Adrenal gland (tissue), 12 donors: ENCODE data around the gene LHPP. TPM values are rescaled to one million over a fixed set of nuclear protein-coding genes. Genes with fewer than 3 reads are reported as not detected.

Experiments
- DNase-seq, 7 donors: peaks; one replicate each; pipeline ENCODE4 v3.0.0-alpha.2; 2019 to 2020
- H3K27ac ChIP-seq, 5 donors: fragments of 200-600 bp; sonication (generic) in 4 of 5; 1 replicate in 3 of 5; 2 replicates in 2 of 5; pipeline versions ENCODE4 v1.5.1 to v1.8.0; 2016 to 2020; ENCODE audit warnings: mild to moderate bottlenecking in 1 of 5
- H3K27me3 ChIP-seq: fragments of 200-600 bp; 2 replicates; pipeline ENCODE4 v1.8.0; 2021
- H3K36me3 ChIP-seq, 2 donors: fragments of 200-600 bp; replicated peaks in 1 of 2; 1 replicate in 1 of 2; 2 replicates in 1 of 2; pipeline versions ENCODE4 v1.5.1 to v1.8.0; 2018 to 2022
- H3K4me1 ChIP-seq, 2 donors: fragments of 200-600 bp; replicated peaks in 1 of 2; 1 replicate in 1 of 2; 2 replicates in 1 of 2; pipeline versions ENCODE4 v1.5.1 to v1.8.0; 2018 to 2021
- H3K4me3 ChIP-seq, 4 donors: fragments of 200-600 bp; sonication (generic) in 3 of 4; one replicate each; pipeline ENCODE4 v1.5.1; 2016 to 2018
- H3K9me3 ChIP-seq, 3 donors: fragments of 200-600 bp; sonication (generic) in 1 of 3; replicated peaks in 1 of 3; 1 replicate in 2 of 3; 2 replicates in 1 of 3; pipeline versions ENCODE4 v1.5.1 to v1.8.0; 2016 to 2021
- POLR2A ChIP-seq, 2 donors: fragments of 450-650 bp; IDR thresholded peaks; one replicate each; pipeline ENCODE4 v1.6.1; 2017; ENCODE audit warnings: antibody characterized with exemption in 2 of 2, mild to moderate bottlenecking in 2 of 2, moderate library complexity in 1 of 2
- WGBS, 4 donors: extraction: QIAGEN DNeasy Blood & Tissue Kit in 2 of 4; methylation state at CpG; one replicate each; pipeline versions ENCODE4 v1.1.5 to v1.1.7; 2013 to 2017; 5-methylcytosine and 5-hydroxymethylcytosine counted together
- intact Hi-C, 2 donors: fragments of 100-400 bp; cut with DNase I; formaldehyde crosslinking; loops; one replicate each; pipeline versions ENCODE4 v1.14.1 to v1.15.0; 2022 to 2023
- polyA plus RNA-seq, 3 donors: library from polyadenylated mRNA; stranded (reverse); fragments of 200-250 nt in 2 of 3; fragments of 350-450 nt in 1 of 3; fragmentation: Illumina TruSeq in 1 of 3; extraction: RNeasy Lipid Tissue Mini Kit (QIAGEN cat#74804) in 1 of 3; gene quantifications; one replicate each; pipeline ENCODE4 v1.2.3, GENCODE V29; 2013 to 2014
- total RNA-seq, 9 donors: library from RNA; depleted of rRNA in 4 of 9; stranded (reverse); fragments of >200 nt in 4 of 9; fragments of 120-200 nt in 1 of 9; fragmentation: NEBNext Ultra II Directional in 1 of 9; extraction: Animal tissue kit (Norgen Biotek cat#: 25700) in 1 of 9; gene quantifications; one replicate each; pipeline versions ENCODE4 v1.1.0 to v1.2.4, GENCODE V29; 2013 to 2023
- TF ChIP-seq, protein P1 (sequence below), 6 experiments: fragments of 450-650 bp in 4 of 6; fragments of 200-600 bp in 2 of 6; sonication (generic) in 1 of 6; IDR thresholded peaks; 1 replicate in 5 of 6; 2 replicates in 1 of 6; pipeline versions ENCODE4 v1.5.1 to v1.8.0; 2016 to 2021; ENCODE audit warnings: antibody characterized with exemption in 6 of 6, mild to moderate bottlenecking in 2 of 6, moderate library complexity in 1 of 6
- donor health status: healthy with polysubstance abuse.
- donor health status: Bipolar disorder and iron deficiency.
- donor health status: DM: yes; HTN: yes; CAD: no.
- donor health status: DM: no; HTN: no; CAD: no.
- donor health status: DM: no; HTN: no; CAD: no.
- donor health status: DM: yes; HTN: yes; CAD: no.

The LHPP gene
- total and polyA plus RNA-seq, 12 donors, result 10.5 to 70.1 (median 43.4) TPM

- Histone ChIP-seq H3K27me3 (no peaks in the 10 kb centered on the region), H3K27ac (no peak overlapping the region), H3K4me1 (no peaks in the 10 kb centered on the region), H3K4me3 (no peak overlapping the region), H3K9me3 (no peaks in the 10 kb centered on the region), H3K36me3 (no peaks in the 10 kb centered on the region)
- intact Hi-C loops, result no loop called here
- TF ChIP-seq POLR2A (IDR thresholded peaks at IDR 0.05), result no peak
- TF ChIP-seq, protein P1, sequence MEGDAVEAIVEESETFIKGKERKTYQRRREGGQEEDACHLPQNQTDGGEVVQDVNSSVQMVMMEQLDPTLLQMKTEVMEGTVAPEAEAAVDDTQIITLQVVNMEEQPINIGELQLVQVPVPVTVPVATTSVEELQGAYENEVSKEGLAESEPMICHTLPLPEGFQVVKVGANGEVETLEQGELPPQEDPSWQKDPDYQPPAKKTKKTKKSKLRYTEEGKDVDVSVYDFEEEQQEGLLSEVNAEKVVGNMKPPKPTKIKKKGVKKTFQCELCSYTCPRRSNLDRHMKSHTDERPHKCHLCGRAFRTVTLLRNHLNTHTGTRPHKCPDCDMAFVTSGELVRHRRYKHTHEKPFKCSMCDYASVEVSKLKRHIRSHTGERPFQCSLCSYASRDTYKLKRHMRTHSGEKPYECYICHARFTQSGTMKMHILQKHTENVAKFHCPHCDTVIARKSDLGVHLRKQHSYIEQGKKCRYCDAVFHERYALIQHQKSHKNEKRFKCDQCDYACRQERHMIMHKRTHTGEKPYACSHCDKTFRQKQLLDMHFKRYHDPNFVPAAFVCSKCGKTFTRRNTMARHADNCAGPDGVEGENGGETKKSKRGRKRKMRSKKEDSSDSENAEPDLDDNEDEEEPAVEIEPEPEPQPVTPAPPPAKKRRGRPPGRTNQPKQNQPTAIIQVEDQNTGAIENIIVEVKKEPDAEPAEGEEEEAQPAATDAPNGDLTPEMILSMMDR (IDR thresholded peaks at IDR 0.05), result no peak
- 90 to 93% (median 91%) methylated on average over 10 to 13 of the region's 13 CpGs for WGBS, 4 donors
- DNase-seq, result peak in 1 of 7 donors; percentile 10
These were observed 137.4 kb downstream of the LHPP start for GRCh38 chr10:124598773-124599587.

- 83 to 93% (median 91%) methylated on average over 4 to 7 of the region's 7 CpGs for WGBS, 4 donors
- H3K27ac ChIP-seq, result no peak overlapping the region
- no peaks in the 10 kb centered on the region for H3K9me3 ChIP-seq
- peak in 1 of 7 donors; percentile 6 for DNase-seq
- H3K4me3 ChIP-seq, result no peak overlapping the region
- peaks cover 2 to 6% of the 10 kb centered on the region in 2 donors for H3K4me1 ChIP-seq
- H3K27me3 ChIP-seq, result no peaks in the 10 kb centered on the region
- TF ChIP-seq, protein P1 (IDR thresholded peaks at IDR 0.05), result no peak
- TF ChIP-seq POLR2A (IDR thresholded peaks at IDR 0.05), result no peak
- H3K36me3 ChIP-seq, result no peaks in the 10 kb centered on the region
- intact Hi-C loops, result no loop called here
These were observed 138.0 kb downstream of the LHPP start for GRCh38 chr10:124599588-124600050.

DNA sequence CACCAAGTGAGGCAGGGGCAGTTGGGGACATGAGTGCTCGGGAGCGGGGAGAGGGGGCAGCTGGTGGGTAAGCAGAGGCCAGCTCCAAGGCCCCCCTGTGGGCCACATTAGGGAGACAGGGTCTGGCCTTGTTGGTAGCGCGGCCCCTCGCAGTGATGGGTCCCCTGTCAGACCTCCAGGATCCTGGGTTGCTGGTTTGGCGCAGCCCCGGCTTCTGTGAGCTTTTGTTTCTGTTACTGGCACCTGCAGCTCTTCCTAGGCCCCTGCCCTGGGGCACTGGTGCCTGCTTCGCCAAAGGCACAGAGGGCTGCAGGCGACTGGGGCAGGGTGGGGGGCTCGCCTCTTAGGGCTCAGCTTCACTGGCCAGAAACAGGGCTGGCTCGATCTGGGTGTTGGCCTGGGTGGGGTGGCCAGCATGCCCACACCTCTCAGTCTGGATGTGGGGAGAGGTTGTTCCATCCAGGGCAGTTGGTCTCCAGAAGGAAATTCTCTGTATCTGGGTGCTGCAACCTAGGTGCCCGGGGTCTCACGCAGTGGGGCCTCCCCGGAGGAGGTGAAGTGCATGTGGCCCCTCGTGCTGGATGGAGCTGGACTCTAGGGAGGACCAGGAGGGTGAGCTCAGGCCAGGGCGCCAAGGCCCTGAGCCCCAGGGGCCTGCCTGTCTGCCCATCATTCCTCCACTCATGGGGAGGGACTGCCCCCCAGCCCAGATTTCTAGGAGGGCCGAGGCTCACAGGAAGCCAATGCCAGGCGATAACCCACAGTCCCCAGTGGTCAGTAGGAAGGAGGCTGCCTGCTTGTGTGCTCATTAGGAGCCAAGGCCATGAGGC is 138.6 kb downstream of the LHPP start:
- TF ChIP-seq POLR2A (IDR thresholded peaks at IDR 0.05), result no peak
- TF ChIP-seq, protein P1 (IDR thresholded peaks at IDR 0.05), result no peak
- peak in 1 of 7 donors; percentile 5 for DNase-seq
- Histone ChIP-seq H3K36me3 (no peaks in the 10 kb centered on the region), H3K9me3 (no peaks in the 10 kb centered on the region), H3K27me3 (no peaks in the 10 kb centered on the region), H3K4me3 (no peak overlapping the region), H3K4me1 (peaks cover 8 to 13% of the 10 kb centered on the region in 2 donors), H3K27ac (no peak overlapping the region)
- 90 to 97% (median 93%) methylated on average over 7 to 18 of the region's 18 CpGs for WGBS, 4 donors
- intact Hi-C loops, result no loop called here

- TF ChIP-seq POLR2A (IDR thresholded peaks at IDR 0.05), result no peak
- TF ChIP-seq, protein P1 (IDR thresholded peaks at IDR 0.05), result no peak
- Histone ChIP-seq H3K4me3 (no peak overlapping the region), H3K4me1 (peaks cover 8 to 13% of the 10 kb centered on the region in 2 donors), H3K36me3 (no peaks in the 10 kb centered on the region), H3K27me3 (no peaks in the 10 kb centered on the region), H3K27ac (no peak overlapping the region), H3K9me3 (no peaks in the 10 kb centered on the region)
- DNase-seq, result peak in 1 of 7 donors; percentile 9
- 89 to 97% (median 94%) methylated on average over 8 to 12 of the region's 12 CpGs for WGBS, 4 donors
- intact Hi-C loops, result no loop called here
These were observed 139.4 kb downstream of the LHPP start for GRCh38 chr10:124601016-124601415.
